NCI-H2227 (cell line): ENCODE data around the gene TFDP2.
A peak's percentile ranks its signal among the peaks of the same experiment; 100 is the strongest.
"Not testable (repeated sequence)": the region's sequence is repeated elsewhere in the genome, so short reads cannot be mapped to it uniquely, and the experiment has no call there.

ENCODE experiments used
- DNase-seq: peaks from one replicate; lab custom pipeline; 2025; ENCODE audit not compliant: unreplicated experiment; lab: John Stamatoyannopoulos, UW

The TFDP2 gene

GRCh38 chr3:141933421-141934300 lies 215.7 kb downstream of the TFDP2 start:
- DNase-seq, result no peak

- DNase-seq, result no peak
These were observed 218.5 kb downstream of the TFDP2 start for GRCh38 chr3:141930801-141931200.

- DNase-seq, result no peak
These were observed 219.9 kb downstream of the TFDP2 start for GRCh38 chr3:141929341-141929995.

DNA sequence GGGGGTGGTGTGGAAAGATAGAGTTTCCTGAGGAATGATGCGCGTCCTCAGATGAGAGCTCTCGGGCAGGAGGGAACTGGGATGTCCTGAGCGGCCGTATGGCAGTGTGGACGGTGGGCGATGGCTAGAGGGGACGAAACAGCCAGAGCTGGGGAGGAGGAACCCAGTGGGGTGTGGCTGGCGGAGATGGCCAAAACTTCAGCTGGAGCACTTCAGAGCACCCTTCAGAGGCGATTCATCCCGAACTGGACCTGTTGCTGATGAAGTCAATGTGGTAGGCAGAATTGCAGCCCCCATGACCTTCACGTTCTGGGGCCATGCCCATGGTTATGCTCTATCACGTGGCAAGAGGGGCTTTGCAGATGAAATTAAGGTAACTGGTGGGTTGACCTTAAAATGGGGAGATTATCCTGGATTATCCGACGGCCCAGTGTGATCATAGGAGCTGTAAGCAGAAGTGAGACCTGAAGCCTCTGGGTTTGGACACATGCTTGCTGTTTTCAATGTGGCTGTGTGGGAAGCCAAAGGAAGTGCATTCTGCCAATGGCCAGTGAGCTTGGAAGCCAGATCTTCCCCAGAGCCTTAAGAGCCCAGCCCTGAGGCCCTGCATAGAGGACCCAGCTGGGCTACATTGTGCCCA lies 220.6 kb downstream of the TFDP2 start:
- no peak for DNase-seq

- no peak for DNase-seq
These were observed 222.4 kb downstream of the TFDP2 start for GRCh38 chr3:141926929-141927328.

DNA sequence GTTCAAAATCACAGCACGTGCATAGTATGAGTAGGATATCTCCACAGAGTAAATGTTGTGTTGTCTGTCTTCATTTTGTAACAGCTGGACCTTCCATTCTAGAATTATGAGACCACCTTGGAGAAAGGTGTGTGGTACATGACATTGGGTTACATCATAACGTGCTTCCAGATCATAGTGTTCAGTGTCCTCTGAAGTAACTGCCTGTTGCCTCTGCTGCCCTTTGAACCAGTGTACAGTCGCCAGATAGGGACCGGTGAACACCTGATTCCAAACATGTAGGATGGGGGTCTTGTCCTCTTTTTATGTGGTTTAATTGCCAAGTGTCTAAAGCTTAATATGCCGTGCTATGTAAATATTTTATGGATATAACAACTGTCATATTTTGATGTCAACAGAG lies 223.7 kb downstream of the TFDP2 start:
- DNase-seq, result not testable (repeated sequence)

GRCh38 chr3:141921316-141921715 lies 228.0 kb downstream of the TFDP2 start:
- DNase-seq, result no peak

GRCh38 chr3:141920701-141921100 lies 228.6 kb downstream of the TFDP2 start:
- peak; percentile 10 for DNase-seq

GRCh38 chr3:141915766-141916165 lies 233.6 kb downstream of the TFDP2 start:
- DNase-seq, result no peak

- no peak for DNase-seq
These were observed 234.3 kb downstream of the TFDP2 start for GRCh38 chr3:141915016-141915415.

DNA sequence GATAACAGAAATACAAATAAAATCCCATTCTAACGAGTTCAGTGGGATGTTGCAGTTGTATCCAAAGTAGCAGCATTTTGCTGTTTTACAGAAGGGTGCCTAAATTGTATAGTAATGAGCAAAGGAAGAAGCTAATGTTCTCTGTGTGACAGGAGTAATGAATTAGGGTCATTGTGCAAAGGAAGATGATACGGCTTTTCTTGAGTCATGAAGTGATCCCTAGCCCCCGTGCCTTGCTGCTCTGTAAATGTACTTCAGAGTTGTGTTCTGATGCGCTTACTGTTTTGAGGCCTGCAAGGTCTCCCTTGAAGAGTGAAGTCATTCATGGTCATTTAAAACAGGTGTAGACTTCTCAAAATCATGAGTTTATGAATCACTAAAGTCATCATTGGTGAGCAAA lies 235.0 kb downstream of the TFDP2 start:
- no peak for DNase-seq

- peak; percentile 59 for DNase-seq
These were observed 236.1 kb downstream of the TFDP2 start for GRCh38 chr3:141913150-141913811.

- not testable (repeated sequence) for DNase-seq
These were observed 239.4 kb downstream of the TFDP2 start for GRCh38 chr3:141909986-141910385.

DNA sequence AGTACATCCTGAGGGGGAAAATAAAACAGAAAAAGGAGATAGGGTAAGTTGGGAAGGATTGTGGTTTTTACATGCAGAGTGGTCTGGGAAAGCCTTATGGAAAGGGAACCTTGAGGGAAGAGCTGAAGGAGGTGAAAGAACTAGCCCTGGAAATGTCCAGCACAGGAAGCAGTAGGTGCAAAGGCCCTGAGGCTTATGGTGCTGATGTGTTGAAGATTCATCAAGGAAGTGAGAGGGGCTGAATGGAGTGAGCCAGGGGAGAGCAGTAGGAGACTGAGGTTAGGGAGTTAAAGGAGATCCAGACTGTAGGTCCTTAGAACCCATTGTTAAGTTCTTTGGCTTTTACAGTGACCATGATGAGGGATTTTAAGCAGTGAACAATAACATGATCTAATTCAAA lies 239.9 kb downstream of the TFDP2 start:
- DNase-seq, result no peak

DNA sequence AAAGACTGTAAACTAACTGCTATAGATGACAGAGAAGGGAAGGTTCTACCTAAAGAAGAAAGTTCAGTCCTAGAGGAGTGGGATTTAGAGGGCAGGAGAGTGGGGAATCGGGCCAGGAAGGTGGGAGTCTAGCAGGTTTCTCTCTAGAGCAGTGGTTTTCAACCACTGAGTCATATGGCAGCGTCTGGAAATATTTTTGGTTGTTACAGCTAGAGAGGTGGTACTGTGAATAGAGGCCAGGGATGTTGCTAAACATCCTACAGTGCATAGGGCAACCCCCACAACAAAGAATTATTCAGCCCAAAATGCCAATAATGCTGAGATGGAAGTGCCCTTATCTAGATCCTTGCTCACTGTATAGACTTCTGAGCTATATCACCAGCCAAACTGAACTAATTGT lies 244.2 kb downstream of the TFDP2 start:
- no peak for DNase-seq

- no peak for DNase-seq
These were observed 245.1 kb downstream of the TFDP2 start for GRCh38 chr3:141904203-141904602.

DNA sequence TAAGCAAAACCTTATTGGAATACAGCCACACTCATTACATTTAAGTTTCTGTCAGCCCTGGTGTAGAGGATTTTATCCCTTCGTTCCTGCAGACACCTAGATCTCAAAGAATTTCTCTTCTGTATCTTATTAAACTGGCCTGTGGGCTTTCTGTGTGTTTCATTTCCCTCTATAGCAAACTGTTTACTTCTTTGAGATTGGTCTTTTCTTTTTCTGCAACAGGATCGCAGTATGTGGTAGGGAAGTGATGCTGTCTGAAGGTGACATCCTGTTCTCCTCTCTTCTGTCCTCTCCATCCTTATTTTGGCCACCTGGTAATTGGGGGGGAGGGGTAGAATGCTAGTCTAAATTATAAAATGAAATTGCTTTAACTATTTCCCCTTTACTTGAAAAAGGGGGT lies 247.4 kb downstream of the TFDP2 start:
- DNase-seq, result no peak

GRCh38 chr3:141900343-141900742 lies 249.0 kb downstream of the TFDP2 start:
- DNase-seq, result no peak

DNA sequence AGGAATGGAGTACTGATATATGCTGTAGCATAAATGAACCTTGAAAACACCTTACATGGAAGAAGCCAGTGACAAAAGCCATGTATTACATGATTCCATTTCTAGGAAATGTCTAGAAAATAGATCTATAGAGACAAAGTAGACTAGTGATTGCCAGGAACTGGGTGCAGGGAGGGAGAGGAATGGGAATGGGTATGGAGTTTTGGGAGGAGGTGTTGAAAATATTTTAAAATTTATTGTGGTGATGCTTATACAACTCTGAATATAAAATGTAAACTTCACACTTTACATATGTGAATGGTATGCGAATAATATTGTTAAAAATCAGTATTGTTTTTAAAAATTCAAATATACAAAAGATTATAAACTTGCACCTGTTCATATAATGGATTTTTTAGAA lies 250.4 kb downstream of the TFDP2 start:
- DNase-seq, result no peak

- no peak for DNase-seq
These were observed 253.6 kb downstream of the TFDP2 start for GRCh38 chr3:141895731-141896130.

GRCh38 chr3:141894524-141895176 lies 254.7 kb downstream of the TFDP2 start:
- no peak for DNase-seq
